Measurements from ENCODE around the gene PIK3R6. TPM values are rescaled to one million over a fixed set of nuclear protein-coding genes. Genes with fewer than 3 reads are reported as not detected.

The PIK3R6 gene
- total and polyA plus RNA-seq, 2 donors (not counting 1 experiment from before 2014, with no cell fraction given): 2.8 to 11.0 TPM

DNA sequence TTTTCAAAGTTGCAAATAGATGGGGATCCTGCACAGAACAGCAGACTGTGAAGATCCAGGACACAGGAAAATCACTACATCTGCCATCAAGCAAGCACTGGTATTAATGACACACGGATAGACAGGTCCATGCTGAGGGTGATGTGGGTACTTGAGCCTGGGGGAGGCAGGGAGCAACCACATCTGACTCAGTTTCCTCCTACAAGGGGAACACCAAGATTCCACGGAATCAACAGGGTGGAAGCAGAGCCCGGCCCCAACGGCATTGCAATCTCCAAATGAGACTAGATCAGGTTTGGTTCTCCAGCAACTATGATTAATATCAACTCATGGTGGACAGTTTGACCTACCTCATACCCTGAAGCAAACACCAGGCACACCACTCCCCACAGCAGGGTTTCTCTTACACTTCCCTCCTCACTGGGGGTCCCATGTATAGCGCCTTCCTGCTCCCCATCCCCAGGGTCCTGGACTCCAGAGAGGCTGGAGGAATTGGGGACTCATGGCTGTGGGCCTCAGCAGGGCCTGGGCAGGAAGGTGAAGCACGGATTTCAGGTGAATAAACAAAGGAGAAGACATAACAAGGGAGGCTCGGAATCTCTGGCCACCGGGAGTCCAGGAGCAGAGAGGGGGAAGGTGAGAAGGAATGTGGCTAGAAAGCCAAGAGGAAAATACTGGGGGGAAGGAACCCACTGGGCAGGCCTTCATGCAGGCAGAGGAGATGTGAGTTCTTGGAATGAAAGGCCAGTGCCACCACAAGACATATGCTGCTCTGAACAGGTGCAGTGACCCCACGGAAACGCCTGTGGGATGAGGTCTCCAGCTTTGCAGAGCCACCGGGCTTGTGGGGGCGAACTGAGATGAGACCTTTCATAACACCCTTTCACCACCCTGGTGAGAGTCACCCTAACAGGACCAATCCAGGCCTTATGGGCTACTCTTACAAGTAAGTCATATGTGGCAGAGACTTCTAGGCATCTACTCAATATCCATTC is 29.5 kb upstream of the PIK3R6 start:
- Mint-ChIP-seq H3K27me3 (no peaks in the 10 kb centered on the region), H3K27ac (peak overlapping the region; percentile 47), H3K4me1 (peaks cover 61% of the 10 kb centered on the region), H3K4me3 (peak overlapping the region; percentile 6), H3K9me3 (ENCODE audit: insufficient read depth) (no peaks in the 10 kb centered on the region)
- ChIA-PET POLR2A (interaction anchor here (1.6 kb wide), 1 partner anchor 69 kb away, joined by 7 read pairs; the partner anchor contains the start of gene PIK3R5), CTCF (interaction anchor here (1.1 to 6.2 kb wide), 6 partner anchors 13 to 111 kb away, joined by 4 to 56 read pairs (median 6); partner anchors contain the start of gene MFSD6L)
- DNase-seq (no peak), ATAC-seq (ENCODE audit: low read depth) (no peak)
- Histone ChIP-seq H3K27me3 (replicated peaks in 1 of 4; ENCODE audit: control extremely low read depth in 1 of 4, control insufficient read depth in 3 of 4, insufficient read depth in 4 of 4, low read length in 3 of 4) (no peaks in the 10 kb centered on the region), H2AFZ (ENCODE audit: insufficient read depth, low read depth, low read length, poor library complexity, severe bottlenecking) (no peak overlapping the region), H4K20me1 (ENCODE audit: control insufficient read depth, insufficient read depth, low read length, poor library complexity, severe bottlenecking) (no peaks in the 10 kb centered on the region), H3K27ac (ENCODE audit: low read length in 2 of 2) (no peak overlapping the region), H3K4me3 (ENCODE audit: control extremely low read depth in 1 of 5, extremely low read depth in 1 of 5, insufficient read depth in 1 of 5, low read depth in 2 of 5, low read length in 4 of 5) (no peak overlapping the region), H3K79me2 (ENCODE audit: control insufficient read depth, insufficient read depth, low read length) (no peaks in the 10 kb centered on the region), H3K36me3 (replicated peaks in 1 of 2; ENCODE audit: control extremely low read depth in 1 of 2, control insufficient read depth in 1 of 2, extremely low read depth in 1 of 2, insufficient read depth in 2 of 2, low read length in 1 of 2) (peaks cover 0 to 44% of the 10 kb centered on the region in 2 experiments), H3K4me1 (ENCODE audit: control insufficient read depth in 2 of 2, insufficient read depth in 2 of 2, low read length in 2 of 2) (peaks cover 43 to 56% of the 10 kb centered on the region in 2 donors), H3K4me2 (replicated peaks; ENCODE audit: low read depth, low read length, poor library complexity, severe bottlenecking) (no peak overlapping the region), H3K9ac (ENCODE audit: low read length) (no peak overlapping the region), H3K9me3 (ENCODE audit: control extremely low read depth in 1 of 3, control insufficient read depth in 2 of 3, insufficient read depth in 1 of 3, low read length in 2 of 3) (no peaks in the 10 kb centered on the region)
- no peak for TF ChIP-seq EZH2 (IDR thresholded peaks at IDR 0.05; ENCODE audit: borderline replicate concordance, insufficient read depth, low read depth, low read length, poor library complexity, severe bottlenecking)
- TF ChIP-seq, protein P1, sequence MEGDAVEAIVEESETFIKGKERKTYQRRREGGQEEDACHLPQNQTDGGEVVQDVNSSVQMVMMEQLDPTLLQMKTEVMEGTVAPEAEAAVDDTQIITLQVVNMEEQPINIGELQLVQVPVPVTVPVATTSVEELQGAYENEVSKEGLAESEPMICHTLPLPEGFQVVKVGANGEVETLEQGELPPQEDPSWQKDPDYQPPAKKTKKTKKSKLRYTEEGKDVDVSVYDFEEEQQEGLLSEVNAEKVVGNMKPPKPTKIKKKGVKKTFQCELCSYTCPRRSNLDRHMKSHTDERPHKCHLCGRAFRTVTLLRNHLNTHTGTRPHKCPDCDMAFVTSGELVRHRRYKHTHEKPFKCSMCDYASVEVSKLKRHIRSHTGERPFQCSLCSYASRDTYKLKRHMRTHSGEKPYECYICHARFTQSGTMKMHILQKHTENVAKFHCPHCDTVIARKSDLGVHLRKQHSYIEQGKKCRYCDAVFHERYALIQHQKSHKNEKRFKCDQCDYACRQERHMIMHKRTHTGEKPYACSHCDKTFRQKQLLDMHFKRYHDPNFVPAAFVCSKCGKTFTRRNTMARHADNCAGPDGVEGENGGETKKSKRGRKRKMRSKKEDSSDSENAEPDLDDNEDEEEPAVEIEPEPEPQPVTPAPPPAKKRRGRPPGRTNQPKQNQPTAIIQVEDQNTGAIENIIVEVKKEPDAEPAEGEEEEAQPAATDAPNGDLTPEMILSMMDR (IDR thresholded peaks at IDR 0.05): no peak
- 94% methylated on average over 10 of the region's 12 CpGs for WGBS (ENCODE audit: insufficient coverage)
- intact Hi-C loops (cut with micrococcal nuclease): no loop called here

DNA sequence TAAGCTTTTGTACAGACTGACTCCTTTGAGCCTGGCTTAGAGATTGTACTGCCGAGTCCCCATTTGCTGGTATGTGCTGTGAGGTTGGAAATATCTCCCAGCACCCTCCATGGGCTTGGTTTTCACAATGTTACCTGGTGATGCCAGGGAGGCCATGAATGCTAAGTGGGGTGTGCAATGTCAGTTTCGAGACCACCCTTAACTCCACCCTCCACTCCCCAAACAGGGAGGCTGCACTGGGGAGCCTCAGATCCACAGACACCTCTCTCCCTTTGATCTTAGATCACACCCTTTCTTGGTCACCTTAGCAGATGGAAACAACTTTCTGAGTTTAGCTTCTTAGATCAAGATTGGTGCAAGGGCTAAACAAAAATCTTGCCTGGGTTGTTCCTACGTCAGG is 28.6 kb upstream of the PIK3R6 start:
- Histone ChIP-seq H3K9me3 (ENCODE audit: control extremely low read depth in 1 of 3, control insufficient read depth in 2 of 3, insufficient read depth in 1 of 3, low read length in 2 of 3) (no peaks in the 10 kb centered on the region), H3K4me3 (ENCODE audit: control extremely low read depth in 1 of 5, extremely low read depth in 1 of 5, insufficient read depth in 1 of 5, low read depth in 2 of 5, low read length in 4 of 5) (no peak overlapping the region), H3K27me3 (replicated peaks in 1 of 4; ENCODE audit: control extremely low read depth in 1 of 4, control insufficient read depth in 3 of 4, insufficient read depth in 4 of 4, low read length in 3 of 4) (no peaks in the 10 kb centered on the region), H3K4me2 (replicated peaks; ENCODE audit: low read depth, low read length, poor library complexity, severe bottlenecking) (no peak overlapping the region), H2AFZ (ENCODE audit: insufficient read depth, low read depth, low read length, poor library complexity, severe bottlenecking) (no peak overlapping the region), H3K36me3 (replicated peaks in 1 of 2; ENCODE audit: control extremely low read depth in 1 of 2, control insufficient read depth in 1 of 2, extremely low read depth in 1 of 2, insufficient read depth in 2 of 2, low read length in 1 of 2) (peaks cover 0 to 46% of the 10 kb centered on the region in 2 experiments), H3K79me2 (ENCODE audit: control insufficient read depth, insufficient read depth, low read length) (no peaks in the 10 kb centered on the region), H4K20me1 (ENCODE audit: control insufficient read depth, insufficient read depth, low read length, poor library complexity, severe bottlenecking) (no peaks in the 10 kb centered on the region), H3K27ac (ENCODE audit: low read length in 2 of 2) (no peak overlapping the region), H3K4me1 (ENCODE audit: control insufficient read depth in 2 of 2, insufficient read depth in 2 of 2, low read length in 2 of 2) (peaks cover 35 to 50% of the 10 kb centered on the region in 2 donors), H3K9ac (ENCODE audit: low read length) (no peak overlapping the region)
- H3K4me3 Mint-ChIP-seq: no peak overlapping the region
- no peak for ATAC-seq (ENCODE audit: low read depth)
- no peak for TF ChIP-seq EZH2 (IDR thresholded peaks at IDR 0.05; ENCODE audit: borderline replicate concordance, insufficient read depth, low read depth, low read length, poor library complexity, severe bottlenecking)
- TF ChIP-seq, protein P1 (IDR thresholded peaks at IDR 0.05): no peak
- CTCF ChIA-PET: interaction anchor here (1.1 to 6.2 kb wide), 23 partner anchors 14 to 836 kb away, joined by 3 to 56 read pairs (median 7); partner anchors contain the start of gene MFSD6L
- H3K27me3 Mint-ChIP-seq: no peaks in the 10 kb centered on the region
- WGBS (ENCODE audit: insufficient coverage): 100% methylated on average over 2 of the region's 3 CpGs
- no peak overlapping the region for H3K27ac Mint-ChIP-seq
- no peak for DNase-seq
- H3K4me1 Mint-ChIP-seq: peaks cover 54% of the 10 kb centered on the region
- intact Hi-C loops (cut with micrococcal nuclease): no loop called here
- no peaks in the 10 kb centered on the region for H3K9me3 Mint-ChIP-seq (ENCODE audit: insufficient read depth)
- POLR2A ChIA-PET: no interaction called here

All from B cell (primary cell).